CD4-positive, alpha-beta T cell treated with Interleukin-15 for 4 hours (primary cell): ENCODE measurements around the gene TMEM14A.
"Not testable (repeated sequence)": the region's sequence is repeated elsewhere in the genome, so short reads cannot be mapped to it uniquely, and the experiment has no call there.

Experiments used
- DNase-seq: peaks from one replicate; pipeline ENCODE4 v3.0.0-alpha.2; 2020; ENCODE audit warnings: low spot score

The TMEM14A gene, protein sequence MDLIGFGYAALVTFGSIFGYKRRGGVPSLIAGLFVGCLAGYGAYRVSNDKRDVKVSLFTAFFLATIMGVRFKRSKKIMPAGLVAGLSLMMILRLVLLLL

DNA sequence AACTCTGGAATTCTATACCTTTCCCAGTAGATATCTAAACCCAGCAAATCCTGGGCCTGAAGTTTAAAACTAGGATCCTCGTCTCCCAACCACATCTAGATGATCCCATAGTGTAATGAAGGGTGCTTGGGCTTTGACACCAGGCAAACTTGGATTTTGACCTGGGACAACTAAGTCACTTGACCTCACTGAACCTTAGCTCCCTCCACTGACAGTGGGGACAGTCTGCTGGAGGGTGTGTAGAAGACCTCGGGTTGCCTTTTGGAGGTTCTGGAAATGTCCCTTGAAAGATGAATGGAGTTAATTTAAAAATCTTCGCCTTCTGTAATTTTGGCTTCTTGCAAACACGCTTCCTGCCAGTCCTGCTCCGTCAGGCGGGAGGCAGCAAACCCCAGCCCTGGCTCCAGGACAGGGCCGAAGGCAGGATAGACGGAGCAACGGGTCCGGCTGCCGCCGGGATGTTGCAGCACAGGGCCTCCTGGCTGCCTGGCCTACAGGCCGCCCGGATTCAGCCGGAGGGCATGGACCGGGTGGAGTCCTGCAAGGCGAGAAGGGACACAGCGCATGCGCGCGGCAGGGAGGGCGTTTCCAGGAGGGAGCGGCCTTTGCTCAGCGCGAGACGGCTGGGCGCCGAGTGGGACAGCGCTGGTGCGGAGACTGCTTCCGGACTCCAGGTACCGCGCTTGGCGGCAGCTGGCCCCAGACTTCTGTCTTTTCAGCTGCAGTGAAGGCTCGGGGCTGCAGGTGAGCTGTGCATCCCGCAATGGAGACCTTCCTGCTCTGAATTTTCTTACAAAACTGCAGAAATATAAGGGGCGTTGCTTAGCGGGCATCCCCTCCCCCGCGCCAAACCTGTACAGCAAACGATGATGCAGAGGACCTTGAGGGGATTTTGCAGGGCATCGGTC is at the start of gene TMEM14A:
TMEM14A (plus strand) TSS at position 612 of the 908 bp plus-strand sequence. CDS start 5,990 bp downstream, outside the sequence.
- DNase-seq = peak; percentile 91

DNA sequence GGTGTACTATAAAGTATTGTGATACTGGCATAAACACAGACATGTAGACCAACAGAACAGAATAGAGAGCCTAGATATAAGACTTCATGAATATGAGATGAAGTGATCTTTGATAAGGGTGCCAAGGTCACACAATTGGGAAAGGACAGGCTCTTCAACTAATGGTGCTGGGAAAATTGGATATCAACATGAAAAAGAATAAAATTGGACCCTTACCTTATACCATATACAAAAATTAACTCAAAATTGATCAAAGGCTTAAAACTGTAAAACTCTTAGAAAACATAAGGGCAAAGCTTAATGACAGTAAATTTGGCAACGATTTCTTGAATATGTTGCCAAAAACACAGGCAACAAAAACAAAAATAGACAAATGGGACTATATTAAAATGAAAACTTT is 49.3 kb upstream of the TMEM14A start:
- DNase-seq = no peak

DNA sequence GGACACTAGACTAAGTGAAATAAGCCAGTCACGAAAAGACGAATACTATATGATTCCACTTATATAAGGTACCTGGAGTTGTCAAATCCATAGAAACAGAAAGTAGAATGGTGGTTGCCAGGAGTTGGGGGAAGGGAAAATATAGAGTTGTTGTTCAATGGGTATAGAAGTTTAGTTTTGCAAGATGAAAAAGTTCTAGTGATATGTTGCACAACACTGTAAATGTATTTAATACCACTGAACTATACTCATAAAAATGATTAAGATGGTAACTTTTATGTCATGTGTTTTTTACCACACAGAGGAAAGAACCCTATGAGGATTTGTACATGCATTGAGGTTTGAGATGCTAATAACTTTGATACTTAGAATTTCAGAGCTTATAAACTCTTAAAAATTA is 48.1 kb upstream of the TMEM14A start:
- DNase-seq = no peak

DNA sequence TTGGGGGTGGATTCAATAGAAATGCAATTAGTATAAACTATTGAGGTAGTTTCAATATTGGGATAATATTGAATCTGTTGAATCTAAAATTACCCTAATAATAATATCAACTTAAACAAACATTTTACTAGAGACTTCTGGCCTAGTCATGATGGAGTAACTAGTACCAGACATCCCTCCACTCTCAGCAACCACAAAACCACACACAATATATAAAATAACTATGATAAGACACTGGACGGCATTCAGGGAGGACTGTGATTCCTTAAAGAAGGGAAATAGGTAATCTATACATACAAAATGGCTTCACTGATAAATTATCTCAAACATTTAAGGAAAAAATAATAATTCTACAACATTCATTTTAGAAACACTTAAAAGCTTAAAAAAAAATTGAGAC is 38.9 kb upstream of the TMEM14A start:
- DNase-seq = no peak

DNA sequence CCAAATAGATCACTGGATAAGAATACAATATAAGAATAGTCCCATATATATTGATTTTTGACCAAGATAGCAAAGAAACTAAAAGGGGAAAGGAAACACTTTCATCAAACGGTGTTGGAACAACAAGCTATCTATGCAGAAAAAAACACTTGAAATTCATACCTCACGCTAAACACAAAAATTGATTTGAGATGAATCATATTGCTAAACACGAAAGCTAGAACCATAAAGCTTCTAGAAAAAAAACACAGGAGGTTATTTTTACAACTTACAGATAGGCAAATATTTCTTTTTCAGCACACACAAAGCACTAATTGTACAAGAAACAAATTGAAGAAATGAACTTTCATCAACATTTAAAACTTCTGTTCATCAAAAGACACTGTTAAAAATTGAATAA is 36.7 kb upstream of the TMEM14A start:
- no peak for DNase-seq

DNA sequence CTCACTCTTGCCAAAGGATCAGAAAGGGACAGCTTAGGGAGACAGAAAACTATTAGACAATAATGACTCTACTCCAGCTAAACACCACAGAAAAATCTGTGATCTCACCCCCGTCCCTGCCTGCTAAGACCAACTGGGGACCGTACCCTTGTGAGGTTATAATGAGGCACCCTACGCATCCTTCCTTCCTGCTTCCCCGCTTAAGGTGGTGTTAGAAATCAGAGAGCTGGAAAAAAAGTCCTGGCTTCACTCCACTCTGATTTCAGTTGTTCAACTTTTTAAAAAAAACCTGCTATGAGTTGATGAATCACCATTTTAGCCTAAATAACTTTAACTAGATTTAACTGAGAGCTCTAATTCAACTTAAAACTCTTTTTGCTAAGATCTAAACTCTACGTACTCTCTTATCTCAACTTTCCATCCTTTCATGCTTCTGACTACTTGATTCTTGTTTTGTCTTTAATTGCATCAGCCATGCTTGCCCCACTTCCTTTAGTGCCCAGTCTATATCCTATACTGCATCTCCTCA is 35.8 kb upstream of the TMEM14A start:
- DNase-seq = no peak

DNA sequence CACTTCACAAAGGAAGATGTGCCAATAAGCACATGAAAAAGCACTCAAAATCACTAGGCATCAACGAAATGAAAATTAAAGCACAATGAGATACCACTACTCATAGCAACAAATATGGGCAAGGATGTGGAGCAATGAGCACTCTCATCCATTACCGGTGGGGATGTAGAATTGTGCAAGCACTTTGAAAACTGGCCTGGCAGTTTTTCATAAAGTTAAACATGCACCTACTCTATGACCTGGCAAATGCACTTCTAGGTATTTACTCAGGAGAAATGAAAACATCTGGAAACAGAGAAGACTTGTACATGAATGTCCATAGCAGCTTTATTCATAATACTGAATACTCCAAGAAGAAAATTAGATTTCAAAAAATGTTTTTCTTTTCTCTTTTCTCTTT is 34.1 kb upstream of the TMEM14A start:
- no peak for DNase-seq

DNA sequence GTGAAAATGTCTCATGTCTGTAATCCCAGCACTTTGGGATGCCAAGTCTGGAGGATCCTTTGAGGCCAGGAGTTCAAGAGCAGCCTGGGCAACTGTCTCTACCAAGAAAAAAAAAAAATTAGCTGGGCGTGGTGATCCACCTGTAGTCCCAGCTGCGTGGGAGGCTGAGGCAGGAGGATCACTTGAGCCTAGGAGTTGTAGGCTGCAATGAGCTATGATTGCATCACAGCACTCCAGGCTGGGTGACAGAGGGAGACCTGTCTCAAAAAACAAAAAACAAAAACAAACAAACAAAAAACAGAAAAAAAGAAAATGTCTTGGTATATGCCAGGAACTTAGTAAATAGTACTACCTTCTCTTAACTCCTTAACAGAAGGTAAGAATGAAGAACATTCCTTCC is 31.4 kb upstream of the TMEM14A start:
- no peak for DNase-seq

DNA sequence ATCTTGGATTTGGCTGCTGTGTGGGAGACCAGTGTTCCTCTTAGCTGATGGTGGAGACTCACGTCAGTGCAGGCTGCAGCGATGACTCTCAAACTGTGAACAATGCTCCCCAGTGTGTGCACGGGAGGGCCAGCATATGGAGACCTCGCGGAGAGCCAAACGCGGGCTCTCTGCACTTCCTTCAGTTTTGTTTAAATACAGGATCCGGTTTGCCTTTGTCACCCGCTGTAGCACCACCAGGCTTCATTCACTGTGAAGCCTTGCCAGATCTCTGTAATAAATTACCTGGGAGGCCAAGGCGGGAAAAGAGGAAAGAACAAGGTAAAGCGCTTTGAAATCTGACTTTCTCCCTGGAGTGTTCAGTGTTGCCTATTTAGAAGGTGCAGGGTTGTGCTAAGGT is 30.7 kb upstream of the TMEM14A start:
- no peak for DNase-seq

DNA sequence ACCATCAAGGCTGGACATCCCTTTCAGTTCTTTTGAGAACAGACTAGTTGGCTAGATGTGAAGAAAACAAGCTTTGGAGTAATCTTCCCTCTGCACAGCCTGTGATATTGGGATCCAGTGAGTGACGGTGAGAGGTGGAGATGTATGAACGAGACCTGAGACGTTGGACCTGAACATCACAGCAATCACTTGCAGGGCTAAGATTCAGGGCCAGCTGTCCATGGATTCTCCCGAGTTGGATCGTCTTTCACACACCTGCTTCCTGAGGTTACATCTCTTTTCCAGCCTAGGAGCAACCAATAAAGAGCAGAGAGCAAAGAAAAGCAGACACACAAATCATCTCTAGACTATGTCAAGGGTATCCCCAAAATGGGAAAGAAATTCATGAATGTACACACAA is 30.0 kb upstream of the TMEM14A start:
- no peak for DNase-seq

DNA sequence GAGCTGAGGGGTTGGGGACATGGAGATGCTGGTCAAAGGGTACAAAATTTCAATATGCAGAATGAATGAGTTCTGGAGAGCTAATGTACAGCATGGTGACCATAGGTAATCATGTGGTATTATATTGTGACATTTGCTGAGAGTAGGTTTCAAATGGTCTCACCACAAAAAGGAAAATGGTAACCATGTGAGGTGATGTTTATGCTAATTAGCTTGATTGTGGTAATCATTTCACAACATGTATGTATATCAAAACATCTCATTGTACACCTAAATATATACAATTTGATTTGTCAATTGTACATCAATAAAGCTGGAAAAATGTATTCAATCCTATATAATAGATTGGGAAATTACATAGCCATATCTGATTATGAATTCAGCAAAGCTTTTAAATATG is 29.5 kb upstream of the TMEM14A start:
- DNase-seq = no peak

DNA sequence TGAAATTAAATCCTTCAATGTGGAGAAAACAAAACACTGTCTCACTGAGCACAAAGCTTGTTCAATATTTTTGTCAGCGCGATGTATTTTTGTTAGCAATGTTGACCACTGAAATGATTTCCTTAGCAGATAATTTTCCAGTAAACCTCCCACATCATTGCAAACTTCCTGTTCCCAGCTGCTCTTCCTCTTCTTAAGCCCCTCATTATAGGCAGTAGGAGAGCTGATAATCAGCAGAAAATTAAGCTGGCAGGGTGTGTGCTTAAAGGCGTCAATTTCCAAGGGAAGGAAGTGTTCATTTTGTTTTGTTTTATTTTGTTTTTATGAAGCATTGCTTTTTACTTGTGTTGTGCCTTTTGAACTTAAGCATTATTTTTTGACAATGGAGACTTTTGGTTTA is 29.1 kb upstream of the TMEM14A start:
- DNase-seq = no peak

DNA sequence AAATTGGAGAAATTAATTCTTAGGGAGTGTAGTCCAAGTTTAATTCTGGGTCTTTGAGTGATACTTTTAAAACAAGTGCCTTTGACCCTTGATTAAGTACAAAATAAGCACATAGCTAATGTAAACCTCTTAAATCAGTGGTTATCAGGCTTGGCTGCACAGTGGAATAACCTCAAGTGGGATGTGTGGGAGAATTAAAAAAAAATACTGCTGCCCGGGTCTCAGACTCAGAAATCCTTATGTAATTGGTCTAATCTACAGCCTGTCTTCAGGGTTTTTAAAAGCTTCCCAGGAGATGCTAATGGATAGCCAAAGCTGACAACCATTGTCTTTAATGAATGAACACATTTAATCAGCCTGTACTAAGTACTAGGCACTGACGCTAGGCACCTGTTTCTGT is 28.5 kb upstream of the TMEM14A start:
- no peak for DNase-seq

DNA sequence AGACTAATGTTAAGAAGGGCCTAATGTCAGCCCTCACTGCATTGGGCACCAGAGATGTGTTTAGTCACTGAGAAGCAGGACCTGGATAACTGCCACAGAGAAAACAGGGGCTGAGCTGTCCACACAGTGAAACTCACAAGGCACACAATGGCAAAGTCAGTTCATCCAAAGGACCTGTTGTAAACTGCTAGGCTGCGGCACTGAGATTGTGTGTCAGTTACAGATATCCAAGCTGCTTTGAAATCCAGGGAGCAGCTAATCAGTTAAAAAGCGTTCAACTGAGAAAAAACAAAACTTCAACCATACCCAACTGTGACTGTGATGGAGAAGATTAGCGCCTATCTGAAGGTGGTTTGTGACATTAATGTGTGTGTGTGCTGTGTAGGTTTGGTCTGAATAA is 27.8 kb upstream of the TMEM14A start:
- DNase-seq = no peak

DNA sequence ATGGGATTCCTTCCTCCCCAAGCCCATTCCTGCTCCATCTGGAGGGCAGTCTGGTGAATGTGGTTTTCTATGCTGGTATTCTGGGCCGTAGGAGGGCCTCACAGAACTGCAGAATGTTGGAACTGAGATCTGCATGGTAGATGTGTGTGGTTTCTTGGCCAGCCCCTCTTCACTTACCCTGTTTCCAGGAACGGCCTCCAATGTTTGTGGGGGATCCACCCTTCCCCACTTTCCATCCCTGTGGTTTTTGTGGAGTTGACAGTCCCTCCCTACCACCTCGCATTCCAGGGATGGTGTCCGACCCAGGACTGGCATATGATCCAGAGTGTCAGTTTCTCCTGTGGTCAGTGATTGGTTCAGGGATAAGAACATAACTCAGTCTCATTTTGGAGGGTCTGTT is 26.7 kb upstream of the TMEM14A start:
- no peak for DNase-seq

DNA sequence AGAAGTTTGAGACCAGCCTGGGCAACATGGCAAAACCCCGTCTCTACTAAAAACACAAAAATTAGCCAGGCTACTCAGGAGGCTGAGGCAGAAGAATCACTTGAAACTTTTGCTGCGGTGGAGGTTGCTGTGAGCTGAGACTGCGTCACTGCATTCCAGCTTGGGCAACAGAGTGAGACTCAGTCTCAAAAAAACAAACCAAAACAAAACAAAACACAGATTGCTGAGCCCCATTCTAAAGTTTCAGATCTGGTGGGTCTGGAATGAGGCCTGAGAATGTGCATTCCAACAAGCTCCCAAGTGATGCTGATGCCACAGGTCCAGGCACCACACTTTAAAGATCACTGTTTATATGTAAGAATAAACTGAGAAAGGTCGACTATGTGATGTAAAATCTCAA is 24.9 kb upstream of the TMEM14A start:
- DNase-seq = no peak

DNA sequence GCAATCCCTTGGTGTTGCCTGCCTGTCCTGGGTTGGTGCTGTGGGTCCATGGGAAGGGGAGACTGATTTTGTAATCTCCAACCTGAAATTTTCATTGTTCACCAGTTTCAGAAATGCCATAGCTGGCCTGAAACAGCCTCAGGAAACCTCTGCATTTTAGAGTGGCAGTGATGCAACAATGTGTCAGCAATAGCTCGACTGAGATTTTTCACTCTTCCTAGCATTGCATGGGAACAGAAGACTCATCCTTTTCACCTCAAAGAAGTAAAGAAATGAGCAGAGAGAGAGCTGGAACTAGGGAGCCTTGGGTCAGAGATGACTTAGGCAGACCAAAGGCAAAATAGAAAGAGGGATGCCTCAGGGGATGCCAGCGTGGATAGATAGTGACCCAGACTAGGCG is 23.7 kb upstream of the TMEM14A start:
- DNase-seq = no peak

DNA sequence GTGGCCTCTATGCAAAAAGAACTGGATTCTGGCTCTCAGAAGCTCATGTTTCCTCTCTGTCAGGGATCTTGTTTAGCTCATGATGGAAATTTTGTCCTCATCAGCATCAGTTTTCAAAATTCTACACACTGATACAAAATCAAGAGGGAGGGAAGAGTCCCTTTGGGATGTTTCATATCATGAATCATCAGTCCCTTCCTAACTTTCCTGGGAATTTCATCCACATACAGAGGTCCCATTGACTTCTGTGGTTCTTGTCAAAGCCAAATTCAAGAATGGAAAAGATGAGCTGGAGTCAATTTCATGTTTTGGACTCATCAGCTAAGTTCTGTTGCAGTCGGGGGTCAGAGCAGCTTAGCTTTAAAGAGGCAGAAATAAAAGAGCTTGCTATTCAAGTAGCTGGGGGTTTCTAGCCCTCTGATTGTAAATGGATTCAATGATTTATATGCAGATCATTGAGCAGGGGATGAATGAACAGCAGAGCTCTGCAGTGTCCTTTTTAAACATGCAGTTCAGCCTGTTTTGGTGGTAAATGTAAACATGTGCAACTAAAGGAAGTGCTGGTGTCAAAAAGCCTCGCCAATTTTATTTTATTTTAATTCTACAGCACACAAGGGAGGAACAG is 21.3 kb upstream of the TMEM14A start:
- DNase-seq = no peak

DNA sequence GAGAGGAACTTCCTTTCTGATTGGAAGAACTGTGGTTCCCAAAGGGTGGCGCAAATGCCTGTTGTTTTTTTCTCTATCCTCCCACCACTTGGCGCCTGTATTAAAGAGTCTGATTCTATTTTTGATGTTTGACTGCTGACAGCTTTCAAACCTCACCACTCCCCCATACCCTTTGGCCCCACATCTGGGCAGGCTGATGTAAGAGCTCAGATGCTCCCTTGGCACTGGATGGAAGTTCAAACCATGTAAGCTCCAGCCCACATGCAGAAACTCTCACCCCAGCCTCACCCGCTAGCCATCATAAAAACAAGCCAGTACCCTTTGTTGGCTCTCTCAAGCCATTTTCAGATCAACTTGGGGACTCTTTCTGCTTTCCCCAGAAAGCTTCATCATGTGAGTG is 20.0 kb upstream of the TMEM14A start:
- no peak for DNase-seq

DNA sequence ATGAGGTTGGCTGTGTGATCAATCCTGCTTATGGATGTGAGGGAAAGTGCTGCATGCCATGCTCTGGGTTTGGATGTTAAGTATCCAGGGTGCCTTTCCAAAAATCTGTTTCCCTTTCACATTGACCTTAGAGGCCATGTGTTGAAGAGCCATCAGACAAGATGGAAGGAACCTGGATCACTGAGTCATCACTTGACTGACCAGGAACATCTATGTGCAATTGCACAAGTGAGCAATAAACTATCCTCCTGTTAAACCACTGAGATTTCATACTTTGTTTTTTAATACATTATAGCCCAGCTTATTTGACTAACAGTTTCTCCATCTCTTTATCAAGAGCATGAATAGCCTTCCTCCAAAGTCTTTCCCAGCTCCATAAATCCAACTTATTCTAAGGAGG is 17.8 kb upstream of the TMEM14A start:
- DNase-seq = no peak

DNA sequence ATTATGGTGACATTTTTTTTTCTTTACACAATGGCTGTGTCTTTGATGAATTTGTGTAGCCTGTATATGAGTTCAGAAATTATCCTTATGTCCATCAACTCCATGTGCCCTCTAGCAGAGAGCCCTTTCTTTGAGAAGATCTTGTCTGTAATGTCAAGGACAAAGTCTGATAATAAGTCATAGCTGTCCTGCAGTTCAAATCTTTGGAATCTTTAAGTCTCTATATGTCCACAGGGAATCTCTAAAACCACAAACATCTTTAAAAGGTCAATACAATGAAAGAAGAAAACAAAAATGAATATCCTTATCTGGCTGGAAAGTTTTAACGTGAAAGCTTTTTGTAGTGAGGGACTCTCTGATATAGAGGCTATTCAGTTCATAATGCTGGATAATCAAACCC is 16.9 kb upstream of the TMEM14A start:
- no peak for DNase-seq

DNA sequence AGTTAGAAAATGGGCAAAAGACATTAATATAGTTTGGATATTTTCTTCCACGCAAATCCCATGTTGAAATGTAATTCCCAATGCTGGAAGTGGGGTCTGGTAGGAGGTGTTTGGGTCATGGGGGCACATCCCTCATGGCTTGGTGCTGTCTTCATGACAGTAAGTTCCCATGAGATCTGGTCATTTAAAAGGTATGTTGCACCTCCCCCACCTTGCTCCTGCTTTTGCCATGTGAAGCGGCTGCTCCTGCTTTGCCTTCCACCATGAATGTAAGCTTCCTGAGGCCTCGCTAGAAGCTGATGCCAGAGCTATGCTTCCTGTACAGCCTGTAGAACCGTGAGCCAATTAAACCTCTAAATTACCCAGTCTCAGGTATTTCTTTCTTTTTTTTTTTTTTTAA is 16.3 kb upstream of the TMEM14A start:
- no peak for DNase-seq

DNA sequence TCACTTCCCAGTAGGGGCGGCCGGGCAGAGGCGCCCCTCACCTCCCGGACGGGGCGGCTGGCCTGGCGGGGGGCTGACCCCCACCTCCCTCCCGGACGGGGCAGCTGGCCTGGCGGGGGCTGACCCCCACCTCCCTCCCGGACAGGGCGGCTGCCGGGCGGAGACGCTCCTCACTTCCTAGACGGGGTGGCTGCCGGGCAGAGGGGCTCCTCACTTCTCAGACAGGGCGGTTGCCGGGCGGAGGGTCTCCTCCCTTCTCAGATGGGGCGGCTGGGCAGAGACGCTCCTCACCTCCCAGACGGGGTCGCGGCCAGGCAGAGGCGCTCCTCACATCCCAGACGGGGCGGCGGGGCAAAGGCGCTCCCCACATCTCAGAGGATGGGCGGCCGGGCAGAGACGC is 15.0 kb upstream of the TMEM14A start:
- DNase-seq = not testable (repeated sequence)
